ENCODE measurements around the gene TAS1R3. TPM values are rescaled to one million over a fixed set of nuclear protein-coding genes. Genes with fewer than 3 reads are reported as not detected.

The TAS1R3 gene
- total RNA-seq, 1 experiment from 2014 or later = 0.28 TPM

- H2BK12ac ChIP-seq (ENCODE audit: insufficient read length, low read depth, low read length) = no peak overlapping the region
- no peaks in the 10 kb centered on the region for H3K9me3 Mint-ChIP-seq
- peaks cover 8% of the 10 kb centered on the region for H3K79me1 ChIP-seq (ENCODE audit: insufficient read depth, low read depth, low read length, poor library complexity, severe bottlenecking)
- H2BK120ac ChIP-seq (ENCODE audit: low read depth, low read length, poor library complexity, severe bottlenecking) = no peak overlapping the region
- DNase-seq = no peak
- no peak overlapping the region for H3K9ac ChIP-seq (ENCODE audit: extremely low read depth, insufficient read length, low read length)
- no peak overlapping the region for H2BK20ac ChIP-seq (ENCODE audit: low read depth, low read length, poor library complexity, severe bottlenecking)
- no peaks in the 10 kb centered on the region for H3K27me3 ChIP-seq (ENCODE audit: insufficient read depth, low read length)
- H2AFZ ChIP-seq (ENCODE audit: low read length) = no peak overlapping the region
- H4K5ac ChIP-seq (ENCODE audit: insufficient read length, low read depth, low read length) = no peak overlapping the region
- H3K27ac Mint-ChIP-seq = no peak overlapping the region
- H3K14ac ChIP-seq (ENCODE audit: insufficient read depth, low read length) = no peak overlapping the region
- no peak overlapping the region for H4K8ac ChIP-seq (replicated peaks; ENCODE audit: insufficient read length, low read depth, low read length)
- no peak overlapping the region for H4K91ac ChIP-seq (ENCODE audit: insufficient read length, low read depth, low read length)
- no peak overlapping the region for H3T11ph ChIP-seq (ENCODE audit: low read length)
- H3K27ac ChIP-seq (ENCODE audit: insufficient read length, low read depth, low read length) = no peak overlapping the region
- no peak overlapping the region for H3K23ac ChIP-seq (ENCODE audit: insufficient read length, low read depth, low read length)
- TF ChIP-seq, protein P1, sequence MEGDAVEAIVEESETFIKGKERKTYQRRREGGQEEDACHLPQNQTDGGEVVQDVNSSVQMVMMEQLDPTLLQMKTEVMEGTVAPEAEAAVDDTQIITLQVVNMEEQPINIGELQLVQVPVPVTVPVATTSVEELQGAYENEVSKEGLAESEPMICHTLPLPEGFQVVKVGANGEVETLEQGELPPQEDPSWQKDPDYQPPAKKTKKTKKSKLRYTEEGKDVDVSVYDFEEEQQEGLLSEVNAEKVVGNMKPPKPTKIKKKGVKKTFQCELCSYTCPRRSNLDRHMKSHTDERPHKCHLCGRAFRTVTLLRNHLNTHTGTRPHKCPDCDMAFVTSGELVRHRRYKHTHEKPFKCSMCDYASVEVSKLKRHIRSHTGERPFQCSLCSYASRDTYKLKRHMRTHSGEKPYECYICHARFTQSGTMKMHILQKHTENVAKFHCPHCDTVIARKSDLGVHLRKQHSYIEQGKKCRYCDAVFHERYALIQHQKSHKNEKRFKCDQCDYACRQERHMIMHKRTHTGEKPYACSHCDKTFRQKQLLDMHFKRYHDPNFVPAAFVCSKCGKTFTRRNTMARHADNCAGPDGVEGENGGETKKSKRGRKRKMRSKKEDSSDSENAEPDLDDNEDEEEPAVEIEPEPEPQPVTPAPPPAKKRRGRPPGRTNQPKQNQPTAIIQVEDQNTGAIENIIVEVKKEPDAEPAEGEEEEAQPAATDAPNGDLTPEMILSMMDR (conservative IDR thresholded peaks at IDR 0.05) = no peak
- no peak overlapping the region for H2BK5ac ChIP-seq (ENCODE audit: insufficient read length, low read length)
- H3K18ac ChIP-seq (ENCODE audit: insufficient read length, low read depth, low read length) = no peak overlapping the region
- no peak overlapping the region for H3K56ac ChIP-seq (ENCODE audit: insufficient read length, low read depth, low read length)
- H2AK5ac ChIP-seq (ENCODE audit: insufficient read length, low read length) = no peak overlapping the region
- no peak overlapping the region for H2BK15ac ChIP-seq (ENCODE audit: low read depth, low read length)
- peaks cover 5% of the 10 kb centered on the region for H4K20me1 ChIP-seq (ENCODE audit: control insufficient read depth, insufficient read depth, insufficient read length)
- no CpG with 5 or more reads among the region's 9 CpGs for WGBS (ENCODE audit: extremely low coverage, insufficient read length, low lambda C conversion rate)
- no peaks in the 10 kb centered on the region; the same call in 1 of the 2 replicates for H3K4me1 ChIP-seq (ENCODE audit: insufficient read depth, low read length)
- no peaks in the 10 kb centered on the region for H3K23me2 ChIP-seq (ENCODE audit: insufficient read length, low read depth, low read length, poor library complexity, severe bottlenecking)
- peaks cover 8 to 23% of the 10 kb centered on the region in 2 experiments for H3K4me1 Mint-ChIP-seq
- no peaks in the 10 kb centered on the region for H3K27me3 Mint-ChIP-seq (ENCODE audit: low read depth)
- peaks cover 18 to 64% (median 55%) of the 10 kb centered on the region in 3 experiments; a peak in 6 of 7 replicates for H3K36me3 Mint-ChIP-seq (ENCODE audit: insufficient read depth in 1 of 3, low read depth in 3 of 3)
- H3K9me3 ChIP-seq (ENCODE audit: control insufficient read depth, low read depth, low read length) = no peaks in the 10 kb centered on the region
- no peak overlapping the region for H3K4ac ChIP-seq (ENCODE audit: low read depth, low read length)
- no peak overlapping the region; a peak in 1 of 5 replicates for H3K4me3 Mint-ChIP-seq
- H3K4me2 ChIP-seq (ENCODE audit: insufficient read depth, insufficient read length, low read length) = no peak overlapping the region
- H3K79me2 ChIP-seq (ENCODE audit: insufficient read depth, low read length) = peaks cover 10% of the 10 kb centered on the region; the same call in 1 of the 2 replicates
These were observed 12.9 kb upstream of the TAS1R3 start for GRCh38 chr1:1318131-1318652.
